ENCODE data around the gene COL6A2.

GRCh38 chr21:46150491-46151121 is 52.7 kb downstream of the COL6A2 start:
- TF ChIP-seq CTCF (IDR thresholded peaks at IDR 0.05) (no peak), RAD21 (conservative IDR thresholded peaks at IDR 0.05 in 1 of 2, IDR thresholded peaks at IDR 0.05 in 1 of 2) (no peak), EP300 (IDR thresholded peaks at IDR 0.05) (no peak), MYC (IDR thresholded peaks at IDR 0.05; ENCODE audit: borderline replicate concordance, low read length) (no peak)

All from A549 (cell line).